NB4 (cell line): ENCODE results near the gene NKAIN4.

ENCODE experiments used
- DNase-seq: peaks from one replicate; pipeline ENCODE4 v3.0.0; 2010; ENCODE audit warnings: low read depth
- H3K4me3 ChIP-seq: one replicate; pipeline ENCODE4 v1.5.1; 2011; ENCODE audit warnings: mild to moderate bottlenecking, low read depth, low read length, moderate library complexity
- CTCF ChIP-seq: IDR thresholded peaks from one replicate; pipeline ENCODE4 v1.5.1; 2012; ENCODE audit warnings: low read depth, low read length
- MAX ChIP-seq: IDR thresholded peaks from 2 replicates; pipeline ENCODE4 v1.6.1; 2011; ENCODE audit warnings: low read depth, low read length
- MYC ChIP-seq: IDR thresholded peaks from 2 replicates; pipeline ENCODE4 v1.6.1; 2011; ENCODE audit warnings: low read depth, low read length
- POLR2A ChIP-seq: IDR thresholded peaks from 2 replicates; pipeline ENCODE4 v1.6.1; 2011; ENCODE audit warnings: mild to moderate bottlenecking; ENCODE audit not compliant: insufficient read length; ENCODE audit errors: extremely low read depth

NKAIN4 gene

GRCh38 chr20:63273059-63273579 lies 18.9 kb upstream of the NKAIN4 start:
- H3K4me3 ChIP-seq = peak overlapping the region; percentile 86
- no peak for DNase-seq
- TF ChIP-seq POLR2A (no peak), MYC (no peak), CTCF (no peak), MAX (no peak)

- DNase-seq = peak; percentile 93
- H3K4me3 ChIP-seq = peak within 1 kb of the TSS; percentile 86
- TF ChIP-seq POLR2A = peak; percentile 75
- TF ChIP-seq MYC = peak; percentile 55
- 0 out of 2 replicates have a peak, but pooled peaks have one; percentile 26 for TF ChIP-seq MAX
- no peak for TF ChIP-seq CTCF
Measured at GRCh38 chr20:63272105-63273058, 18.1 kb upstream of the NKAIN4 start, which contains the start of gene ARFGAP1. Gene ARFGAP1 (plus strand): TSS chr20:63272813. CDS start chr20:63275581, 2,768 bp downstream.

GRCh38 chr20:63270606-63271325 lies 16.5 kb upstream of the NKAIN4 start:
- TF ChIP-seq CTCF = no peak
- no peak for TF ChIP-seq POLR2A
- no peak for TF ChIP-seq MYC
- TF ChIP-seq MAX = no peak
- DNase-seq = peak; percentile 26

GRCh38 chr20:63269724-63270123 lies 15.5 kb upstream of the NKAIN4 start:
- DNase-seq = no peak
- TF ChIP-seq POLR2A (no peak), MYC (no peak), CTCF (no peak), MAX (no peak)
- H3K4me3 ChIP-seq = no peak overlapping the region

More at GRCh38 chr20:63270606-63271325, 16.5 kb upstream of the NKAIN4 start:
- no peak overlapping the region for H3K4me3 ChIP-seq

GRCh38 chr20:63268671-63269439 lies 14.6 kb upstream of the NKAIN4 start:
- no peak for DNase-seq
- no peak overlapping the region for H3K4me3 ChIP-seq

More at GRCh38 chr20:63268671-63269439, 14.6 kb upstream of the NKAIN4 start:
- TF ChIP-seq MYC = no peak
- no peak for TF ChIP-seq CTCF
- TF ChIP-seq MAX = no peak
- TF ChIP-seq POLR2A = no peak
